BE2C (cell line): ENCODE results near the gene PRKCI.

Experiments
- DNase-seq: peaks from one replicate; pipeline ENCODE4 v3.0.0-alpha.2; 2020
- H3K27me3 ChIP-seq: fragments of 250-450 bp; sonication (Bioruptor Pico); 2 replicates; pipeline ENCODE4 v1.5.1; 2020; ENCODE audit warnings: mild to moderate bottlenecking
- H3K36me3 ChIP-seq: fragments of 250-450 bp; sonication (Bioruptor Pico); 2 replicates; pipeline ENCODE4 v1.5.1; 2020; ENCODE audit warnings: mild to moderate bottlenecking
- H3K4me1 ChIP-seq: fragments of 250-450 bp; sonication (Bioruptor Pico); 2 replicates; pipeline ENCODE4 v1.5.1; 2020
- H3K4me3 ChIP-seq: 2 replicates; pipeline ENCODE4 v1.5.1; 2011; ENCODE audit warnings: low read depth, low read length
- H3K9me3 ChIP-seq: fragments of 250-450 bp; sonication (Bioruptor Pico); 2 replicates; pipeline ENCODE4 v1.5.1; 2020
- CTCF ChIP-seq: IDR thresholded peaks from 2 replicates; pipeline ENCODE4 v1.5.1; 2012; ENCODE audit warnings: mild to moderate bottlenecking, low read depth, low read length

The PRKCI gene

GRCh38 chr3:170219850-170220249, 2.4 kb upstream of the PRKCI start:
- H3K27me3 ChIP-seq = no peaks in the 10 kb centered on the region
- DNase-seq = no peak
- no peak overlapping the region for H3K4me3 ChIP-seq
- TF ChIP-seq CTCF = no peak
- H3K36me3 ChIP-seq = no peaks in the 10 kb centered on the region
- H3K4me1 ChIP-seq = no peaks in the 10 kb centered on the region
- H3K9me3 ChIP-seq = no peaks in the 10 kb centered on the region

GRCh38 chr3:170220871-170221270, 1.4 kb upstream of the PRKCI start:
- no peaks in the 10 kb centered on the region for H3K36me3 ChIP-seq

GRCh38 chr3:170222647-170223541, 670 bp downstream of the PRKCI start:
- no peak; the same call in 1 of the 2 replicates for TF ChIP-seq CTCF
- Histone ChIP-seq H3K4me1 (no peaks in the 10 kb centered on the region), H3K4me3 (peak overlapping the region; percentile 57), H3K27me3 (no peaks in the 10 kb centered on the region), H3K9me3 (no peaks in the 10 kb centered on the region), H3K36me3 (no peaks in the 10 kb centered on the region)
- DNase-seq = peak; percentile 51

More at GRCh38 chr3:170220871-170221270, 1.4 kb upstream of the PRKCI start:
- DNase-seq = no peak
- Histone ChIP-seq H3K27me3 (no peaks in the 10 kb centered on the region), H3K4me1 (no peaks in the 10 kb centered on the region), H3K4me3 (no peak overlapping the region), H3K9me3 (no peaks in the 10 kb centered on the region)
- no peak for TF ChIP-seq CTCF

GRCh38 chr3:170225166-170225565, 2.9 kb downstream of the PRKCI start:
- no peak for DNase-seq
- no peak for TF ChIP-seq CTCF
- H3K4me3 ChIP-seq = no peak overlapping the region
- no peaks in the 10 kb centered on the region for H3K27me3 ChIP-seq
- H3K36me3 ChIP-seq = no peaks in the 10 kb centered on the region
- H3K9me3 ChIP-seq = no peaks in the 10 kb centered on the region
- H3K4me1 ChIP-seq = no peaks in the 10 kb centered on the region

- Histone ChIP-seq H3K9me3 (no peaks in the 10 kb centered on the region), H3K27me3 (no peaks in the 10 kb centered on the region), H3K36me3 (no peaks in the 10 kb centered on the region), H3K4me3 (no peak overlapping the region), H3K4me1 (no peaks in the 10 kb centered on the region)
- no peak for DNase-seq
- no peak for TF ChIP-seq CTCF
These were observed 4.3 kb downstream of the PRKCI start for GRCh38 chr3:170226426-170226960.

- no peak for TF ChIP-seq CTCF
- Histone ChIP-seq H3K9me3 (no peaks in the 10 kb centered on the region), H3K27me3 (no peaks in the 10 kb centered on the region), H3K36me3 (no peaks in the 10 kb centered on the region), H3K4me3 (no peak overlapping the region), H3K4me1 (no peaks in the 10 kb centered on the region)
- no peak for DNase-seq
These were observed 6.0 kb downstream of the PRKCI start for GRCh38 chr3:170228093-170228766.
